Measurements from ENCODE around the gene TDRD9.
A peak's percentile ranks its signal among the peaks of the same experiment; 100 is the strongest.

The TDRD9 gene

GRCh38 chr14:104019806-104020205 lies 91.5 kb downstream of the TDRD9 start:
- no peaks in the 10 kb centered on the region for H3K4me1 ChIP-seq (ENCODE audit: control insufficient read depth, low read depth, low read length)
- H2BK15ac ChIP-seq (replicated peaks; ENCODE audit: low read depth) = no peak overlapping the region
- H3K79me2 ChIP-seq (ENCODE audit: control insufficient read depth, insufficient read depth, low read length) = no peaks in the 10 kb centered on the region
- H3K4me3 ChIP-seq (ENCODE audit: low read length) = no peak overlapping the region
- H3K23ac ChIP-seq (ENCODE audit: low read length) = no peak overlapping the region
- no peaks in the 10 kb centered on the region for H3K27me3 ChIP-seq (ENCODE audit: insufficient read depth, low read length, poor library complexity)
- no peak overlapping the region for H2BK5ac ChIP-seq (ENCODE audit: low read length)
- H4K8ac ChIP-seq (ENCODE audit: low read depth, low read length) = no peak overlapping the region
- no peak overlapping the region for H3K27ac ChIP-seq (ENCODE audit: low read depth, low read length)
- no peak overlapping the region for H3K4ac ChIP-seq (ENCODE audit: low read depth, low read length)
- H3K4me2 ChIP-seq (ENCODE audit: low read length) = no peak overlapping the region
- no peaks in the 10 kb centered on the region for H3K36me3 ChIP-seq (ENCODE audit: control insufficient read depth, insufficient read depth, low read length)
- H3K79me1 ChIP-seq (ENCODE audit: low read length) = no peaks in the 10 kb centered on the region
- no peak overlapping the region for H3K18ac ChIP-seq (ENCODE audit: low read length)
- no peak for DNase-seq
- no peak overlapping the region for H4K5ac ChIP-seq (ENCODE audit: low read length)
- H3K56ac ChIP-seq (ENCODE audit: low read length) = no peak overlapping the region
- no CpG with 5 or more reads among the region's 7 CpGs for WGBS (ENCODE audit: extremely low coverage, insufficient coverage, low lambda C conversion rate)
- no peak overlapping the region for H2AK5ac ChIP-seq (ENCODE audit: low read length)
- no peak overlapping the region for H3K9ac ChIP-seq (ENCODE audit: low read length)
- no peak overlapping the region for H2BK120ac ChIP-seq (ENCODE audit: low read depth, low read length)

DNA sequence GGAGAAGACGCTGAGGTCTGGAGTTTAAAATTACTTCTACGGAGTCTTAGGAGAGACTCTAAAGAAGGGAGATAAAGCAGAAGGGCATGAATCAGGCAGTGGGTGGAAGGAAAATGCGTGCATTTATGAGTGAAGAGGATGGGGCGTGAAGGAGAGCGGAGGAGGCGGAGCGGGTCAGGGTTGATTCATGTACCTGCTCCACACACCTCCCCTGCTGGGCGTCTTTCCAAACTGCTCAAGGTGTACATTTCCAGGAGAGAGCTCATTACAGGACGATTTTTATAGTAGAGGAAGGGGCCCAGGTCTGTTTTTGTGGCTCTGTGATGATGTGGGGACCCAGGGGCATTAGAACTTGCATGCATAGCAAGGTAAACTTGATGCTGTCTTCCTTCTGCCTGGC lies 92.2 kb downstream of the TDRD9 start:
- H3K79me2 ChIP-seq (ENCODE audit: control insufficient read depth, insufficient read depth, low read length) = no peaks in the 10 kb centered on the region
- H2BK5ac ChIP-seq (ENCODE audit: low read length) = no peak overlapping the region
- no peak overlapping the region for H4K8ac ChIP-seq (ENCODE audit: low read depth, low read length)
- H4K5ac ChIP-seq (ENCODE audit: low read length) = no peak overlapping the region
- H3K4me3 ChIP-seq (ENCODE audit: low read length) = no peak overlapping the region
- no peak overlapping the region for H3K4ac ChIP-seq (ENCODE audit: low read depth, low read length)
- H3K4me1 ChIP-seq (ENCODE audit: control insufficient read depth, low read depth, low read length) = no peaks in the 10 kb centered on the region
- no peak overlapping the region for H3K4me2 ChIP-seq (ENCODE audit: low read length)
- no peak overlapping the region for H3K18ac ChIP-seq (ENCODE audit: low read length)
- WGBS (ENCODE audit: extremely low coverage, insufficient coverage, low lambda C conversion rate) = no CpG with 5 or more reads among the region's 9 CpGs
- H2AK5ac ChIP-seq (ENCODE audit: low read length) = no peak overlapping the region
- no peak overlapping the region for H3K56ac ChIP-seq (ENCODE audit: low read length)
- no peak overlapping the region for H3K27ac ChIP-seq (ENCODE audit: low read depth, low read length)
- H2BK15ac ChIP-seq (replicated peaks; ENCODE audit: low read depth) = no peak overlapping the region
- no peak overlapping the region for H2BK120ac ChIP-seq (ENCODE audit: low read depth, low read length)
- H3K9ac ChIP-seq (ENCODE audit: low read length) = no peak overlapping the region
- H3K36me3 ChIP-seq (ENCODE audit: control insufficient read depth, insufficient read depth, low read length) = no peaks in the 10 kb centered on the region
- no peak for DNase-seq
- H3K79me1 ChIP-seq (ENCODE audit: low read length) = no peaks in the 10 kb centered on the region
- H3K23ac ChIP-seq (ENCODE audit: low read length) = no peak overlapping the region
- no peaks in the 10 kb centered on the region for H3K27me3 ChIP-seq (ENCODE audit: insufficient read depth, low read length, poor library complexity)

- Histone ChIP-seq H3K9ac (ENCODE audit: low read length) (no peak overlapping the region), H3K23ac (ENCODE audit: low read length) (no peak overlapping the region), H4K8ac (ENCODE audit: low read depth, low read length) (no peak overlapping the region), H4K5ac (ENCODE audit: low read length) (no peak overlapping the region), H3K4me1 (ENCODE audit: control insufficient read depth, low read depth, low read length) (no peaks in the 10 kb centered on the region), H3K18ac (ENCODE audit: low read length) (no peak overlapping the region), H3K56ac (ENCODE audit: low read length) (no peak overlapping the region), H2BK5ac (ENCODE audit: low read length) (no peak overlapping the region), H3K4me3 (ENCODE audit: low read length) (no peak overlapping the region), H2BK15ac (replicated peaks; ENCODE audit: low read depth) (no peak overlapping the region), H2BK120ac (ENCODE audit: low read depth, low read length) (no peak overlapping the region), H3K79me1 (ENCODE audit: low read length) (no peaks in the 10 kb centered on the region), H3K36me3 (ENCODE audit: control insufficient read depth, insufficient read depth, low read length) (no peaks in the 10 kb centered on the region), H3K27ac (ENCODE audit: low read depth, low read length) (no peak overlapping the region), H2AK5ac (ENCODE audit: low read length) (no peak overlapping the region), H3K79me2 (ENCODE audit: control insufficient read depth, insufficient read depth, low read length) (no peaks in the 10 kb centered on the region), H3K4me2 (ENCODE audit: low read length) (no peak overlapping the region), H3K4ac (ENCODE audit: low read depth, low read length) (no peak overlapping the region), H3K27me3 (ENCODE audit: insufficient read depth, low read length, poor library complexity) (no peaks in the 10 kb centered on the region)
- DNase-seq = no peak
- WGBS (ENCODE audit: extremely low coverage, insufficient coverage, low lambda C conversion rate) = no CpG with 5 or more reads among the region's 2 CpGs
Observed at GRCh38 chr14:104023325-104024055, 95.2 kb downstream of the TDRD9 start.

DNA sequence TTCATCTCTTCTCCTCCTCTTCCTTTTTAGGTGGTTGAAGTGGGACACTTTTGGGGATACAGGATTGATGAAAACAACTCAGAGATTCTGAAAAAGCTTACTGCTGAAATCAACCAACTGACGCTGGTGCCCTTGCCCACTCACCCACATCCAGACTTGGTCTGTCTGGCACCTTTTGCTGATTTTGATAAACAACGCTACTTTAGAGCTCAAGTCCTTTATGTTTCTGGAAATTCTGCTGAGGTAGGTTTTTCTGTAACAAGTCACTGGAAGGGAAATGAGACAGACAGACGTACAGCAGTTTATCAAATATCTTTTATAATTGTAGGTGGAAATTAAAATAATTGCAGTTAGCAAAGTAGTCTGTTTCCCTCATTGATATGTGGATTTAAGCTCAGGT lies 97.3 kb downstream of the TDRD9 start:
- Histone ChIP-seq H3K4me3 (ENCODE audit: low read length) (no peak overlapping the region), H2BK120ac (ENCODE audit: low read depth, low read length) (no peak overlapping the region), H3K18ac (ENCODE audit: low read length) (no peak overlapping the region), H3K27me3 (ENCODE audit: insufficient read depth, low read length, poor library complexity) (no peaks in the 10 kb centered on the region), H3K4me1 (ENCODE audit: control insufficient read depth, low read depth, low read length) (no peaks in the 10 kb centered on the region), H2BK5ac (ENCODE audit: low read length) (no peak overlapping the region), H4K8ac (ENCODE audit: low read depth, low read length) (no peak overlapping the region), H3K79me2 (ENCODE audit: control insufficient read depth, insufficient read depth, low read length) (no peaks in the 10 kb centered on the region), H3K27ac (ENCODE audit: low read depth, low read length) (no peak overlapping the region), H4K5ac (ENCODE audit: low read length) (no peak overlapping the region), H3K23ac (ENCODE audit: low read length) (no peak overlapping the region), H3K4me2 (ENCODE audit: low read length) (no peak overlapping the region), H2AK5ac (ENCODE audit: low read length) (no peak overlapping the region), H3K79me1 (ENCODE audit: low read length) (no peaks in the 10 kb centered on the region), H3K4ac (ENCODE audit: low read depth, low read length) (no peak overlapping the region), H3K56ac (ENCODE audit: low read length) (no peak overlapping the region), H3K36me3 (ENCODE audit: control insufficient read depth, insufficient read depth, low read length) (no peaks in the 10 kb centered on the region), H3K9ac (ENCODE audit: low read length) (no peak overlapping the region), H2BK15ac (replicated peaks; ENCODE audit: low read depth) (no peak overlapping the region)
- DNase-seq = no peak
- no CpG with 5 or more reads among the region's 3 CpGs for WGBS (ENCODE audit: extremely low coverage, insufficient coverage, low lambda C conversion rate)

DNA sequence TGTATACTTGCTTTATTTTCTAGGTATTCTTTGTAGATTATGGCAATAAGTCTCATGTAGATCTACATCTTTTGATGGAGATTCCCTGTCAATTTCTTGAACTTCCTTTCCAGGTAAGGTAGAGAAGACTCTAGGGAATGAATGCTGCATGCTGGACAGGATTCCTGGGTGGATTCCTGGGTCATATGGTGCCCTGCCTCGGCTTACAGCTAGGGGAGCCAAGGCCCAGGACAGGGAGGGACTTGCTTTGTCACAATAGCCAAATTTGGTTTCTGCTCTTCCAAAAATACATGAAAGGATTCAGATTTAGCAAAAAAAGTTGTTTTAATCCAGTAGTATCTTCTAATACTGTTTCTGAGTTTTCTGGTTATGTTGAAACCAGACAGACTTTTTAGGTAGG lies 97.8 kb downstream of the TDRD9 start:
- Histone ChIP-seq H3K27ac (ENCODE audit: low read depth, low read length) (no peak overlapping the region), H3K9ac (ENCODE audit: low read length) (no peak overlapping the region), H2BK5ac (ENCODE audit: low read length) (no peak overlapping the region), H3K4me3 (ENCODE audit: low read length) (no peak overlapping the region), H3K36me3 (ENCODE audit: control insufficient read depth, insufficient read depth, low read length) (no peaks in the 10 kb centered on the region), H2BK15ac (replicated peaks; ENCODE audit: low read depth) (no peak overlapping the region), H3K79me1 (ENCODE audit: low read length) (no peaks in the 10 kb centered on the region), H3K4me2 (ENCODE audit: low read length) (no peak overlapping the region), H3K23ac (ENCODE audit: low read length) (no peak overlapping the region), H4K5ac (ENCODE audit: low read length) (no peak overlapping the region), H2BK120ac (ENCODE audit: low read depth, low read length) (no peak overlapping the region), H4K8ac (ENCODE audit: low read depth, low read length) (no peak overlapping the region), H3K4ac (ENCODE audit: low read depth, low read length) (no peak overlapping the region), H3K56ac (ENCODE audit: low read length) (no peak overlapping the region), H3K27me3 (ENCODE audit: insufficient read depth, low read length, poor library complexity) (no peaks in the 10 kb centered on the region), H3K79me2 (ENCODE audit: control insufficient read depth, insufficient read depth, low read length) (no peaks in the 10 kb centered on the region), H2AK5ac (ENCODE audit: low read length) (no peak overlapping the region), H3K4me1 (ENCODE audit: control insufficient read depth, low read depth, low read length) (no peaks in the 10 kb centered on the region), H3K18ac (ENCODE audit: low read length) (no peak overlapping the region)
- WGBS (ENCODE audit: extremely low coverage, insufficient coverage, low lambda C conversion rate) = no CpG with 5 or more reads among the region's 1 CpG
- DNase-seq = peak; percentile 34

GRCh38 chr14:104030958-104031357 lies 102.7 kb downstream of the TDRD9 start:
- no peaks in the 10 kb centered on the region for H3K4me1 ChIP-seq (ENCODE audit: control insufficient read depth, low read depth, low read length)
- no peaks in the 10 kb centered on the region for H3K79me1 ChIP-seq (ENCODE audit: low read length)
- H2BK15ac ChIP-seq (replicated peaks; ENCODE audit: low read depth) = no peak overlapping the region
- H4K8ac ChIP-seq (ENCODE audit: low read depth, low read length) = no peak overlapping the region
- no peak overlapping the region for H3K27ac ChIP-seq (ENCODE audit: low read depth, low read length)
- H2BK120ac ChIP-seq (ENCODE audit: low read depth, low read length) = no peak overlapping the region
- no peak overlapping the region for H3K9ac ChIP-seq (ENCODE audit: low read length)
- no peaks in the 10 kb centered on the region for H3K27me3 ChIP-seq (ENCODE audit: insufficient read depth, low read length, poor library complexity)
- H3K4me3 ChIP-seq (ENCODE audit: low read length) = no peak overlapping the region
- H3K4me2 ChIP-seq (ENCODE audit: low read length) = no peak overlapping the region
- H3K79me2 ChIP-seq (ENCODE audit: control insufficient read depth, insufficient read depth, low read length) = no peaks in the 10 kb centered on the region
- H3K56ac ChIP-seq (ENCODE audit: low read length) = no peak overlapping the region
- WGBS (ENCODE audit: extremely low coverage, insufficient coverage, low lambda C conversion rate) = no CpG with 5 or more reads among the region's 3 CpGs
- H3K4ac ChIP-seq (ENCODE audit: low read depth, low read length) = no peak overlapping the region
- no peak overlapping the region for H4K5ac ChIP-seq (ENCODE audit: low read length)
- H3K36me3 ChIP-seq (ENCODE audit: control insufficient read depth, insufficient read depth, low read length) = no peaks in the 10 kb centered on the region
- H3K23ac ChIP-seq (ENCODE audit: low read length) = no peak overlapping the region
- H3K18ac ChIP-seq (ENCODE audit: low read length) = no peak overlapping the region
- H2AK5ac ChIP-seq (ENCODE audit: low read length) = no peak overlapping the region
- no peak overlapping the region for H2BK5ac ChIP-seq (ENCODE audit: low read length)
- no peak for DNase-seq
